IPS-20b (cell line): Measurements from ENCODE around the gene HSD17B8.

Source experiments
- H3K27ac ChIP-seq: one replicate; pipeline ENCODE4 v1.5.1; 2013; ENCODE audit warnings: low read length
- H3K27me3 ChIP-seq: 2 replicates; pipeline ENCODE4 v1.6.1; 2013; ENCODE audit warnings: mild to moderate bottlenecking, low read length, inconsistent platforms; ENCODE audit not compliant: insufficient read depth
- H3K36me3 ChIP-seq: 2 replicates; pipeline ENCODE4 v1.6.1; 2013; ENCODE audit warnings: low read depth, mild to moderate bottlenecking, inconsistent platforms, low read length, moderate library complexity; ENCODE audit not compliant: insufficient read depth
- H3K4me1 ChIP-seq: 2 replicates; pipeline ENCODE4 v1.6.1; 2013; ENCODE audit warnings: mild to moderate bottlenecking, control low read depth, inconsistent platforms, low read length, moderate library complexity; ENCODE audit not compliant: insufficient read depth
- H3K4me3 ChIP-seq: 2 replicates; pipeline ENCODE4 v1.5.1; 2013; ENCODE audit warnings: mild to moderate bottlenecking, low read length, inconsistent platforms
- H3K9ac ChIP-seq: 2 replicates; pipeline ENCODE4 v1.6.1; 2013; ENCODE audit warnings: low read depth, mild to moderate bottlenecking, inconsistent platforms, low read length, moderate library complexity
- H3K9me3 ChIP-seq: 2 replicates; pipeline ENCODE4 v1.6.1; 2013; ENCODE audit warnings: mild to moderate bottlenecking, low read depth, low read length, inconsistent platforms; ENCODE audit not compliant: insufficient read depth

HSD17B8 gene

DNA sequence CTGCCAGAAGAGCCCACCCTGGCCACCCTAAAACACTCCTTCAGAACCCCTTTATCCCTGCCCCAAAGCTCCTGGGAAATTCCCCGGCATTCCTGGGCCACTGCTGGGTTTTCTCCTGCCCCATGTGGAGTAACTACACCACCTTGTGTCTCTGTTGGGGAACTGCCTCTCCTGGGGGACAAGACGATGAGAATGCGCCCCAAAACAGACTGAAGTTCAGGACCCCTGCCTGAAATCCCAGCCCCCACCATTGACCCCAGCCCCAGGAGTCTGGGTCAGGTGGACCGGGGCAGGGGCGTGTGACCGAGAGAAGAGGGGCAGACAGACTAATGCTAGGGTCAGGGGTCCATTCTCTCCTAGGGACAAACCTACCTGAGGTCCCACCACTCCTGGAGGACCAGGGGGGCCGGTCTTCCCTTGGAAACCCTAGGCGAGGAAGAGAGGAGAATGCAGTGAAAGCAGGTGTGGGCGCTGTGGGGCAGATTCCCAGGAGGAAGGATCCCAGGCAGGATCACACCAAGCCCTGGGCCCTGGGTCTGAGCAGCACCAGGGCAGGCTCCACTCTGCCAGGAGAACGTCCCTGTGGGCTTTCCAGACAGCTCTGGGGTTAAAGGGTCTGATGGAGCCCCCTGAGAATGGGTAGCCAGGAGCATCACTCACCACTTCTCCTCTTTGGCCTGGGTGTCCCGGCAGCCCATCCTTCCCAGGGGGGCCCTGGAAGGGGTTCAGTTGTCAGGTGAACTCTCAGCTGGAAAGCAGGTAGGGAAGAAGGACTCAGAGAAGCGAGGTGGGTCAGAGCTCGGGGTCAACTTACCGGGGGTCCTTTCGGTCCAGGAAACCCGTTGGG is 31.5 kb upstream of the HSD17B8 start:
- Histone ChIP-seq H3K9ac (no peak overlapping the region), H3K4me1 (no peaks in the 10 kb centered on the region; the same call in 1 of the 2 replicates), H3K9me3 (no peaks in the 10 kb centered on the region), H3K4me3 (no peak overlapping the region), H3K36me3 (no peaks in the 10 kb centered on the region), H3K27ac (no peak overlapping the region), H3K27me3 (no peaks in the 10 kb centered on the region)

DNA sequence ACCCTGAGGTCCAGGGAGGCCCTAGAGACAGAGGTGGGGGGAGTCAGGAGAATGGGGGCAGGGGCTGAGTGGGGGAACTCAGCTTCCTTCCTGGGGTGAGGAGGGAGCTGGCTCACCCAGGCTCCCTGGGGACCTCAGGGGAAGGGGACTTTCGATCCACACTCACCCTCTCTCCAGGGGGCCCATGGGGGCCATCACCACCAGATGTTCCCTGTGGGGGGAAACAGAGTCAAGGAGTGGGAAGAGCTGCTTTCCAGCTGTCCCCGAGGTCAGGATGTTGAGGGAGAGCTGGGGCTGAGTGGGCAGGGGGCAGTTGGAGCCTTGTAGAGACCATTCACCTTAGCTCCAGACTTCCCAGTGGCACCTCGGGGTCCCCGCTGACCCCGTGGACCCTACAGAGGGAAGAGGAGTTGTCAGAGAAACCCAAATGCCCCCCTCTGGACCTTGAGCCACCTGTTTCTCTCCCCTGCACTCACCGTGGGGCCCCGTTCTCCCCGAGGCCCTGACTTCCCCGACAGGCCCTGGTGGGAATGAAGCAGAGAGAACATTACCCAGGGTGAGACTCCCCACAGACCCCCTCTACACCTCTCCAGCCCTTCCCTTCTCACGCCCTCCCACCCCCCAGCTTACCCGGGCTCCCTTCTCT is 30.8 kb upstream of the HSD17B8 start:
- H3K4me1 ChIP-seq = no peaks in the 10 kb centered on the region; the same call in 1 of the 2 replicates
- H3K4me3 ChIP-seq = no peak overlapping the region
- H3K9ac ChIP-seq = no peak overlapping the region
- H3K36me3 ChIP-seq = no peaks in the 10 kb centered on the region
- no peaks in the 10 kb centered on the region for H3K9me3 ChIP-seq
- no peaks in the 10 kb centered on the region for H3K27me3 ChIP-seq
- H3K27ac ChIP-seq = no peak overlapping the region

- Histone ChIP-seq H3K4me1 (no peaks in the 10 kb centered on the region; the same call in 1 of the 2 replicates), H3K27me3 (no peaks in the 10 kb centered on the region), H3K9ac (no peak overlapping the region), H3K27ac (no peak overlapping the region), H3K4me3 (no peak overlapping the region), H3K9me3 (no peaks in the 10 kb centered on the region), H3K36me3 (no peaks in the 10 kb centered on the region)
These were observed 29.7 kb upstream of the HSD17B8 start for GRCh38 chr6:33174784-33175183.

- H3K27ac ChIP-seq = no peak overlapping the region
- no peaks in the 10 kb centered on the region for H3K27me3 ChIP-seq
- H3K9me3 ChIP-seq = no peaks in the 10 kb centered on the region
- no peak overlapping the region for H3K4me3 ChIP-seq
- H3K36me3 ChIP-seq = no peaks in the 10 kb centered on the region
- no peaks in the 10 kb centered on the region; the same call in 1 of the 2 replicates for H3K4me1 ChIP-seq
- H3K9ac ChIP-seq = no peak overlapping the region
These were observed 28.9 kb upstream of the HSD17B8 start for GRCh38 chr6:33175436-33176069.

GRCh38 chr6:33176906-33177305 is 27.5 kb upstream of the HSD17B8 start:
- H3K4me1 ChIP-seq = no peaks in the 10 kb centered on the region; the same call in 1 of the 2 replicates

DNA sequence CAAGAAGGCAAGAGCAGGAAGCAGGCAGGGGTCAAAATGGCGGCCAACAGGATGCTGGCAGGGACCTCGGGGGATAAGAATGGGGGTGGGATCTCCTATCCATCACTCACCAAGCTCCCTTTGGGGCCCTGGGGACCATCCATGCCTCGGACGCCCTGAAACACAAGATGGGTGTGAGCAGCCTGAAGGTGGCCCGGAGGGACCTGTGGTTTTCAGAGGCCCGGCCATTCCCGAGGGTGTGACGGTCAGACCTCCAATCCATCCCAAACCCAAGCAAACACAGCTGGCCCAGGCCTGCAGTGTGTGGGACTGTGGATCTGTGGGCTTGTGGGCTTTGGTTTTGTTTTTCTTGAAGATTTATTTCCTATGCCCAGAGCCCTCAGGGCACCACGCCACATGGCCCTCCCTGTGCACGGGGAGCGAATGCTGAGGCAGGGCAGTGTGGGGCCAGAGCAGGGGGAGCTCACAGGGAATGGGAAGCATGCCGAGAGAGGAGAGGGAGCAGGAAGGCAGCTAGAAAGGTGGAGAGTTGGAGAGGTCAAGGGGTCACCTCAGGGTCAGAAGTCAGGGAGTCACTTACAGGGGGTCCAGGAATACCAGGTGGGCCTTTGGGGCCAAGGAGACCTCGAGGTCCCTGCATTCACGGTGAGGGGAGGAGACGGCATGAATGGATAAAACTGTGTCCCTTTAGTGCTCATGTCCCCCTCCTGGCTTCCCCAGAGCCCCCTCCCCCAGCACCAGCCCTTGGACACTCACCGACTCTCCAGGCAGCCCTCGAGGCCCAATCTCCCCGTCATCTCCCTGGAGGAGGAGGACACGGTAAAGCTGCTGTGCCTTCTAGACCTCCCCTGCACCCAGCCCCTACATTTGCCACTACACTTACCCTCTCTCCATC is 26.7 kb upstream of the HSD17B8 start:
- no peaks in the 10 kb centered on the region for H3K27me3 ChIP-seq
- H3K9me3 ChIP-seq = no peaks in the 10 kb centered on the region
- no peak overlapping the region for H3K4me3 ChIP-seq
- H3K36me3 ChIP-seq = no peaks in the 10 kb centered on the region
- H3K4me1 ChIP-seq = no peaks in the 10 kb centered on the region; the same call in 1 of the 2 replicates
- no peak overlapping the region for H3K9ac ChIP-seq
- H3K27ac ChIP-seq = no peak overlapping the region

More at GRCh38 chr6:33176906-33177305, 27.5 kb upstream of the HSD17B8 start:
- Histone ChIP-seq H3K9ac (no peak overlapping the region), H3K4me3 (no peak overlapping the region), H3K27me3 (no peaks in the 10 kb centered on the region), H3K9me3 (no peaks in the 10 kb centered on the region), H3K27ac (no peak overlapping the region), H3K36me3 (no peaks in the 10 kb centered on the region)

- Histone ChIP-seq H3K27ac (no peak overlapping the region), H3K9ac (no peak overlapping the region), H3K36me3 (no peaks in the 10 kb centered on the region), H3K9me3 (no peaks in the 10 kb centered on the region), H3K27me3 (no peaks in the 10 kb centered on the region), H3K4me1 (no peaks in the 10 kb centered on the region), H3K4me3 (no peak overlapping the region)
These were observed 25.5 kb upstream of the HSD17B8 start for GRCh38 chr6:33178755-33179475.

DNA sequence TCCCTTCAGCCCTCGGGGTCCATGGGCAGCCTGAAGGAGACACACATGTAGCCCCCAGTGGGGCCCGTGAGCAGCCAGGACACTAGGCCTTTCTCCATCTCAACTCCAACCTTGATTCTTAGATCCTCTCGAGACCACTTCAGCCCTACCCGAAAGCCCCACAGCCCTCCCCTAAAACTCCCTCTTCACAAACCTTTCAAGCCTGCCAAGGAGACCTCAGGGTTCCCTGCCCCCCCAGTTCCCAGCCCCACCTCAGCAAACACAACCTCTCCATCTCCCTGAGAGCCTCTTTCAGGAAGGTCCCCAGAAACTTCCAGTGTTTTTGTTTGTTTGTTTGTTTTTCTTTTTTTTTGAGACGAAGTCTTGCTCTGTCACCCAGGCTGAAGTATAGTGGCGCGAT is 23.3 kb upstream of the HSD17B8 start:
- H3K4me1 ChIP-seq = no peaks in the 10 kb centered on the region
- no peaks in the 10 kb centered on the region for H3K9me3 ChIP-seq
- no peak overlapping the region for H3K9ac ChIP-seq
- H3K4me3 ChIP-seq = no peak overlapping the region
- H3K36me3 ChIP-seq = no peaks in the 10 kb centered on the region
- H3K27me3 ChIP-seq = peaks cover 5% of the 10 kb centered on the region; the same call in 1 of the 2 replicates
- H3K27ac ChIP-seq = no peak overlapping the region

GRCh38 chr6:33183071-33183683 is 21.3 kb upstream of the HSD17B8 start:
- peaks cover 20% of the 10 kb centered on the region; the same call in 1 of the 2 replicates for H3K27me3 ChIP-seq
- no peak overlapping the region for H3K27ac ChIP-seq
- H3K9ac ChIP-seq = no peak overlapping the region
- no peak overlapping the region for H3K4me3 ChIP-seq
- no peaks in the 10 kb centered on the region for H3K4me1 ChIP-seq
- H3K36me3 ChIP-seq = no peaks in the 10 kb centered on the region
- no peaks in the 10 kb centered on the region for H3K9me3 ChIP-seq

- peaks cover 31% of the 10 kb centered on the region for H3K27me3 ChIP-seq
These were observed 19.3 kb upstream of the HSD17B8 start for GRCh38 chr6:33185190-33185589.

More at GRCh38 chr6:33185190-33185589, 19.3 kb upstream of the HSD17B8 start:
- no peaks in the 10 kb centered on the region for H3K9me3 ChIP-seq
- no peak overlapping the region for H3K4me3 ChIP-seq
- no peaks in the 10 kb centered on the region for H3K36me3 ChIP-seq
- H3K27ac ChIP-seq = no peak overlapping the region
- H3K9ac ChIP-seq = no peak overlapping the region
- H3K4me1 ChIP-seq = no peaks in the 10 kb centered on the region
